SK-N-SH (cell line): ENCODE measurements around the gene AKR7A2. TPM values are rescaled to one million over a fixed set of nuclear protein-coding genes. Genes with fewer than 3 reads are reported as not detected.

Experiments
- CTCF ChIA-PET: fragments of 300-600, 350-600 bp; formaldehyde crosslinking; extraction: SDS; loops from one replicate; lab custom pipeline; 2021; lab: Yijun Ruan, JAX
- POLR2A ChIA-PET: fragments of 350-600 bp; sonication (Branson Sonifier 250); formaldehyde crosslinking; extraction: SDS; loops from one replicate; lab custom pipeline; 2020; ENCODE audit warnings: antibody characterized with exemption, inconsistent platforms; lab: Yijun Ruan, JAX
- DNase-seq: peaks from one replicate; pipeline ENCODE4 v3.0.0; 2012
- H2AFZ ChIP-seq: fragments of 200-600 bp; sonication (generic); 2 replicates; pipeline ENCODE4 v1.8.1; 2016; ENCODE audit warnings: antibody characterized with exemption, mild to moderate bottlenecking, low read depth
- H3F3A ChIP-seq: fragments of 200-600 bp; sonication (generic); replicated peaks from 2 replicates; pipeline ENCODE3; 2016; ENCODE audit warnings: antibody characterized with exemption, mild to moderate bottlenecking; ENCODE audit not compliant: insufficient read depth
- H3K27ac ChIP-seq, 2 experiments: fragments of 200-500 bp in 1 of 2; fragments of 200-600 bp in 1 of 2; sonication (Bioruptor generic) in 1 of 2; sonication (generic), shearing (Covaris generic) in 1 of 2; 2 replicates each; pipeline versions ENCODE4 v1.5.1 to v1.6.1; 2014 to 2016; ENCODE audit warnings: low read depth in 2 of 2, inconsistent platforms in 1 of 2, low read length in 1 of 2, mild to moderate bottlenecking in 1 of 2, mixed read lengths in 1 of 2
- H3K27me3 ChIP-seq: fragments of 200-600 bp; sonication (generic), shearing (Covaris generic); 2 replicates; pipeline ENCODE4 v1.6.1; 2016; ENCODE audit warnings: mixed run types; ENCODE audit not compliant: insufficient read depth
- H3K36me3 ChIP-seq, 2 experiments: fragments of 200-500 bp in 1 of 2; fragments of 200-600 bp in 1 of 2; sonication (Bioruptor generic) in 1 of 2; sonication (generic) in 1 of 2; replicated peaks in 1 of 2; 2 replicates each; pipeline versions ENCODE3 to v1.5.1; 2014 to 2016; ENCODE audit warnings: low read length in 1 of 2, mild to moderate bottlenecking in 1 of 2; ENCODE audit not compliant: insufficient read depth in 2 of 2, control insufficient read depth in 1 of 2
- H3K4me1 ChIP-seq, 2 experiments: fragments of 200-500 bp in 1 of 2; fragments of 200-600 bp in 1 of 2; sonication (Bioruptor generic) in 1 of 2; sonication (generic), shearing (Covaris generic) in 1 of 2; 2 replicates each; pipeline versions ENCODE4 v1.5.1 to v1.6.1; 2014 to 2016; ENCODE audit warnings: low read depth in 1 of 2, low read length in 1 of 2, mixed run types in 1 of 2; ENCODE audit not compliant: insufficient read depth in 2 of 2, control insufficient read depth in 1 of 2
- H3K4me2 ChIP-seq: fragments of 200-600 bp; sonication (generic), shearing (Covaris generic); 2 replicates; pipeline ENCODE4 v1.6.1; 2017; ENCODE audit warnings: mixed run types
- H3K4me3 ChIP-seq, 2 experiments: fragments of 200-500 bp in 1 of 2; fragments of 200-600 bp in 1 of 2; sonication (Bioruptor generic) in 1 of 2; sonication (generic), shearing (Covaris generic) in 1 of 2; 2 replicates each; pipeline versions ENCODE4 v1.5.1 to v1.8.1; 2014 to 2016; ENCODE audit warnings: low read depth in 2 of 2, inconsistent platforms in 1 of 2, low read length in 1 of 2, mild to moderate bottlenecking in 1 of 2, mixed read lengths in 1 of 2, moderate library complexity in 1 of 2
- H3K79me2 ChIP-seq: fragments of 200-600 bp; sonication (generic); 2 replicates; pipeline ENCODE4 v1.8.1; 2017; ENCODE audit warnings: mild to moderate bottlenecking; ENCODE audit not compliant: insufficient read depth
- H3K9ac ChIP-seq: fragments of 200-600 bp; sonication (generic); 2 replicates; pipeline ENCODE4 v1.6.1; 2017; ENCODE audit warnings: mixed run types
- H3K9me2 ChIP-seq: fragments of 200-600 bp; sonication (generic); 2 replicates; pipeline ENCODE4 v1.6.1; 2017; ENCODE audit warnings: mixed run types
- H3K9me3 ChIP-seq: fragments of 200-600 bp; sonication (generic); 2 replicates; pipeline ENCODE4 v1.6.1; 2017; ENCODE audit warnings: mixed run types, mild to moderate bottlenecking, moderate library complexity
- H4K20me1 ChIP-seq: fragments of 200-600 bp; sonication (generic); 2 replicates; pipeline ENCODE4 v1.6.1; 2017; ENCODE audit warnings: mild to moderate bottlenecking, mixed run types; ENCODE audit not compliant: insufficient read depth
- CHD2 ChIP-seq: fragments of 150-350 bp; IDR thresholded peaks from 2 replicates; pipeline ENCODE4 v1.6.1; 2018; ENCODE audit warnings: low read length; ENCODE audit not compliant: partially characterized antibody
- EP300 ChIP-seq, 2 experiments: IDR thresholded peaks; 2 replicates each; pipeline versions ENCODE4 v1.4.0 to v1.6.1; 2012; ENCODE audit warnings: borderline replicate concordance in 1 of 2, low read depth in 1 of 2, low read length in 1 of 2
- EZH2phosphoT487 ChIP-seq: fragments of 200-600 bp; sonication (generic); IDR thresholded peaks from 2 replicates; pipeline ENCODE4 v1.6.1; 2017; ENCODE audit warnings: low read depth, mixed run types, mild to moderate bottlenecking, antibody characterized with exemption, moderate library complexity, borderline replicate concordance
- GABPA ChIP-seq: IDR thresholded peaks from 2 replicates; pipeline ENCODE4 v1.4.0; 2012; ENCODE audit warnings: low read depth, mild to moderate bottlenecking
- GATA2 ChIP-seq: sonication (generic); formaldehyde crosslinking; IDR thresholded peaks from 2 replicates; pipeline ENCODE4 v1.5.0; 2020; ENCODE audit warnings: mild to moderate bottlenecking, missing genetic modification reagents
- IRF3 ChIP-seq: fragments of 150-350 bp; IDR thresholded peaks from 2 replicates; pipeline ENCODE4 v1.6.1; 2016; ENCODE audit warnings: mild to moderate bottlenecking, low read depth, low read length
- JUND ChIP-seq: IDR thresholded peaks from 2 replicates; pipeline ENCODE4 v1.4.0; 2012
- MEF2A ChIP-seq: IDR thresholded peaks from 2 replicates; pipeline ENCODE4 v1.4.0; 2012; ENCODE audit warnings: low read depth, borderline replicate concordance
- RCOR1 ChIP-seq: fragments of 150-350 bp; IDR thresholded peaks from 2 replicates; pipeline ENCODE4 v1.6.1; 2017; ENCODE audit warnings: antibody characterized with exemption, low read length
- SMC3 ChIP-seq: IDR thresholded peaks from 2 replicates; pipeline ENCODE4 v1.6.1; 2012; ENCODE audit warnings: low read depth, low read length, improper control_type of control experiment
- TCF12 ChIP-seq: IDR thresholded peaks from 2 replicates; pipeline ENCODE4 v1.4.0; 2012
- USF2 ChIP-seq: fragments of 150-350 bp; IDR thresholded peaks from 2 replicates; pipeline ENCODE4 v1.6.1; 2017; ENCODE audit warnings: antibody characterized with exemption, low read length, low read depth, borderline replicate concordance
- ZBTB33 ChIP-seq: IDR thresholded peaks from 2 replicates; pipeline ENCODE4 v1.4.0; 2012; ENCODE audit warnings: low read depth, borderline replicate concordance
- WGBS: methylation state at CpG from one replicate; pipeline ENCODE4 v1.1.6; 2017; ENCODE audit warnings: low lambda C conversion rate; 5-methylcytosine and 5-hydroxymethylcytosine counted together
- polyA plus RNA-seq, 3 experiments: library from polyadenylated mRNA; depleted of rRNA; stranded (reverse); fragments of >200 nt; gene quantifications; 2 replicates each; pipeline ENCODE4 v1.2.3, GENCODE V29; 2012
- TF ChIP-seq, protein P1 (sequence below): IDR thresholded peaks from 2 replicates; pipeline ENCODE4 v1.6.1; 2012; ENCODE audit warnings: mild to moderate bottlenecking, low read depth, low read length, moderate library complexity
- TF ChIP-seq, protein P2 (sequence below): IDR thresholded peaks from 2 replicates; pipeline ENCODE4 v1.4.0; 2012; ENCODE audit warnings: low read depth

The AKR7A2 gene
- polyA plus RNA-seq, 1 of the 3 experiments (the other 2 are of a cell fraction), result 40.7 TPM

DNA sequence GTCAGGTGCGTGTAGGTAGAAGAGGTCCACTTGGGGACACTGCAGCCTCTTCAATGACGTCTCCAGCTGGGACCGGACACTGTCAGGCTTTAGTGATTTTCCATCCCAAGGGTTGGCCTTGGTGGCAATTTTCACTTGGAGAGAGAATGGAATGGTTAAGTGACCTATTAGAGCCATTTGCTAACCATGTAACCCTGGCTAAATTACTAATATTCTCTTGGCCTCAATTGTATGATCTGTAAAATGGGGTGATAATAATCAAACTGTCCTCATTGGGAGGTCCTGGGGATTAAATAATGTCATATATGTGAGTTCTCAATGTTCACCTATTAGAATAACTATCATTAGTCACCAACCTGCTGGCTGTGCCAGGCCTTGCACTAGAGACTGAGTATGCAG is 3.4 kb downstream of the AKR7A2 start:
- Histone ChIP-seq H3K27me3 (no peaks in the 10 kb centered on the region), H3K9ac (no peak overlapping the region), H3K4me1 (peaks cover 5 to 20% of the 10 kb centered on the region in 2 experiments; a peak in 1 of 4 replicates), H3K9me3 (no peaks in the 10 kb centered on the region), H4K20me1 (peaks cover 19% of the 10 kb centered on the region), H2AFZ (no peak overlapping the region), H3K9me2 (no peaks in the 10 kb centered on the region), H3K36me3 (peaks cover 9 to 33% of the 10 kb centered on the region in 2 experiments), H3K27ac (peak overlapping the region in 1 of 2 experiments; percentile 57; a peak in 1 of 4 replicates), H3K79me2 (peaks cover 44% of the 10 kb centered on the region), H3K4me3 (no peak overlapping the region), H3F3A (no peaks in the 10 kb centered on the region), H3K4me2 (peak overlapping the region; percentile 79; the same call in 1 of the 2 replicates)
- TF ChIP-seq, protein P1, sequence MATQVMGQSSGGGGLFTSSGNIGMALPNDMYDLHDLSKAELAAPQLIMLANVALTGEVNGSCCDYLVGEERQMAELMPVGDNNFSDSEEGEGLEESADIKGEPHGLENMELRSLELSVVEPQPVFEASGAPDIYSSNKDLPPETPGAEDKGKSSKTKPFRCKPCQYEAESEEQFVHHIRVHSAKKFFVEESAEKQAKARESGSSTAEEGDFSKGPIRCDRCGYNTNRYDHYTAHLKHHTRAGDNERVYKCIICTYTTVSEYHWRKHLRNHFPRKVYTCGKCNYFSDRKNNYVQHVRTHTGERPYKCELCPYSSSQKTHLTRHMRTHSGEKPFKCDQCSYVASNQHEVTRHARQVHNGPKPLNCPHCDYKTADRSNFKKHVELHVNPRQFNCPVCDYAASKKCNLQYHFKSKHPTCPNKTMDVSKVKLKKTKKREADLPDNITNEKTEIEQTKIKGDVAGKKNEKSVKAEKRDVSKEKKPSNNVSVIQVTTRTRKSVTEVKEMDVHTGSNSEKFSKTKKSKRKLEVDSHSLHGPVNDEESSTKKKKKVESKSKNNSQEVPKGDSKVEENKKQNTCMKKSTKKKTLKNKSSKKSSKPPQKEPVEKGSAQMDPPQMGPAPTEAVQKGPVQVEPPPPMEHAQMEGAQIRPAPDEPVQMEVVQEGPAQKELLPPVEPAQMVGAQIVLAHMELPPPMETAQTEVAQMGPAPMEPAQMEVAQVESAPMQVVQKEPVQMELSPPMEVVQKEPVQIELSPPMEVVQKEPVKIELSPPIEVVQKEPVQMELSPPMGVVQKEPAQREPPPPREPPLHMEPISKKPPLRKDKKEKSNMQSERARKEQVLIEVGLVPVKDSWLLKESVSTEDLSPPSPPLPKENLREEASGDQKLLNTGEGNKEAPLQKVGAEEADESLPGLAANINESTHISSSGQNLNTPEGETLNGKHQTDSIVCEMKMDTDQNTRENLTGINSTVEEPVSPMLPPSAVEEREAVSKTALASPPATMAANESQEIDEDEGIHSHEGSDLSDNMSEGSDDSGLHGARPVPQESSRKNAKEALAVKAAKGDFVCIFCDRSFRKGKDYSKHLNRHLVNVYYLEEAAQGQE, result no peak
- no peak for TF ChIP-seq JUND
- no peak for TF ChIP-seq GABPA
- no peak for TF ChIP-seq EZH2phosphoT487
- TF ChIP-seq EP300 (IDR thresholded peaks at IDR 0.05; ENCODE audit: borderline replicate concordance in 1 of 2, low read depth in 1 of 2, low read length in 1 of 2), result no peak
- WGBS, result 83% methylated on average over 2 of the region's 3 CpGs
- ChIA-PET CTCF (no interaction called here), POLR2A (no interaction called here)
- no peak for DNase-seq

GRCh38 chr1:19307794-19308508 is 4.0 kb downstream of the AKR7A2 start:
- WGBS, result 90% methylated on average over 2 of the region's 10 CpGs
- H3K4me1 ChIP-seq, result peaks cover 5 to 14% of the 10 kb centered on the region in 2 experiments; a peak in 1 of 4 replicates
- TF ChIP-seq GABPA (no peak), IRF3 (no peak), GATA2 (CRISPR knock-in tag) (no peak), CHD2 (no peak), USF2 (no peak), TCF12 (no peak), MEF2A (no peak), ZBTB33 (no peak), RCOR1 (no peak), SMC3 (no peak)
- TF ChIP-seq, protein P2, sequence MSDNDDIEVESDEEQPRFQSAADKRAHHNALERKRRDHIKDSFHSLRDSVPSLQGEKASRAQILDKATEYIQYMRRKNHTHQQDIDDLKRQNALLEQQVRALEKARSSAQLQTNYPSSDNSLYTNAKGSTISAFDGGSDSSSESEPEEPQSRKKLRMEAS, result no peak
- TF ChIP-seq, all 33 proteins: peak for 0
- ChIA-PET CTCF (interaction anchor here (1.5 kb wide), 1 partner anchor 346 kb away, joined by 3 read pairs; no protein-coding TSS in a partner anchor), POLR2A (no interaction called here)
- Histone ChIP-seq H3K36me3 (peaks cover 15 to 36% of the 10 kb centered on the region in 2 experiments), H3K9ac (no peak overlapping the region), H3K4me3 (no peak overlapping the region), H4K20me1 (peaks cover 19% of the 10 kb centered on the region), H3K4me2 (no peak overlapping the region), H3K9me3 (no peaks in the 10 kb centered on the region), H3F3A (no peaks in the 10 kb centered on the region), H3K27ac (no peak overlapping the region), H3K9me2 (no peaks in the 10 kb centered on the region), H2AFZ (no peak overlapping the region), H3K79me2 (peaks cover 38% of the 10 kb centered on the region), H3K27me3 (no peaks in the 10 kb centered on the region)
- DNase-seq, result no peak
